ENCODE results near the gene CBFA2T2. TPM values are rescaled to one million over a fixed set of nuclear protein-coding genes. Genes with fewer than 3 reads are reported as not detected.

The CBFA2T2 gene
- 16.4 TPM for polyA plus RNA-seq (2012; ENCODE audit: insufficient read length, low read depth)

DNA sequence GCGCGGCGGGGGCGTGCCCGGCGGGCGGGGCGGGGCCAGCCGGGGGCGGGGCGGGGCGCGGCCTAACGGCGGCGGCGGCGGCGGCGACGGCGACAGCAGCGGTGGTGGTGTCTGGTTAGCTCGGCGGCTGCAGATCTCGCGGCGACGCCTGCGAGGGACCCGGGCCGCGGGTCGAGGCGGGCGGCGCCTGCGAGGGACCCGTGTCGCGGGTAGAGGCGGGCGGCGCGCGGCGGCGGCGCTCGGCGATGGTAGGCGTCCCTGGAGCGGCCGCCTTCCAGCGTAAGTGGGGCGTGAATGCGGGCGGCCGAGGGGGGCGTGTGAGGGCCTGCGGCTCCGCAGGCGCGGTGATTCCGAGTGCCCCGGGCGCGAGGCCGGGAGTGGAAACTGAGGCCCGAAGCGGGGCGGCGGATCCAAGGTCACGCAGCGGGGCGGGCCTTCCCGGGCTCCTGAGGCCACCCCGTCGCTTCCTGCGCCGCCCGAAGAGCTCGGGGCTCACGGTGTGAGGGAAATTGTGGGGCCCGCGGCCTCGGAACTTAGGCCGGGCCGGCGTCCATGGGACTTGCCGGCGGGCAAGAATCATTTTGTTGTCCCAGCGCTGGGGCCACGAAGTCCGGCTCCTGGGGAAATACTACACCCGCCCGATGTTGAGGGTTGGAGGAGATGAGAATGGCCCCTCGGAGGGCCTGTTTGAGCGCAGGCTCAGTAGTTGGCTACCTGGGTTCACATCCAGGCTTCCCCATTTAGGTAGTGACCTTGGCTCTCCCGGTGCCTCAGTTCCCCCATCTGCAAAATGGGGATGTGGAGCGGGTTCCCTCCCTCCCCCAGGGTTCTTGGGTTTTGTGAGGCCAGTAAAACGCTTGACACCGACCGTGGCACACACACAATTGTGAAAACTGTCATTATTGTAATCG lies at the start of gene CBFA2T2:
CBFA2T2 (plus strand) TSS at position 74 of the 911 bp plus-strand sequence; CDS start at position 246, 172 bp downstream.
- peak; percentile 67; the same call in 1 of the 2 replicates for TF ChIP-seq SIN3A (IDR thresholded peaks at IDR 0.05; ENCODE audit: borderline replicate concordance, insufficient read depth, low read length)
- TF ChIP-seq FOXP2 (optimal IDR thresholded peaks at IDR 0.05; ENCODE audit: borderline replicate concordance, extremely low read depth, extremely low read length, insufficient read depth) = no peak
- 0 out of 2 replicates have a peak, but pooled peaks have one; percentile 3 for TF ChIP-seq POLR2AphosphoS5 (IDR thresholded peaks at IDR 0.05; ENCODE audit: low read depth, low read length)

DNA sequence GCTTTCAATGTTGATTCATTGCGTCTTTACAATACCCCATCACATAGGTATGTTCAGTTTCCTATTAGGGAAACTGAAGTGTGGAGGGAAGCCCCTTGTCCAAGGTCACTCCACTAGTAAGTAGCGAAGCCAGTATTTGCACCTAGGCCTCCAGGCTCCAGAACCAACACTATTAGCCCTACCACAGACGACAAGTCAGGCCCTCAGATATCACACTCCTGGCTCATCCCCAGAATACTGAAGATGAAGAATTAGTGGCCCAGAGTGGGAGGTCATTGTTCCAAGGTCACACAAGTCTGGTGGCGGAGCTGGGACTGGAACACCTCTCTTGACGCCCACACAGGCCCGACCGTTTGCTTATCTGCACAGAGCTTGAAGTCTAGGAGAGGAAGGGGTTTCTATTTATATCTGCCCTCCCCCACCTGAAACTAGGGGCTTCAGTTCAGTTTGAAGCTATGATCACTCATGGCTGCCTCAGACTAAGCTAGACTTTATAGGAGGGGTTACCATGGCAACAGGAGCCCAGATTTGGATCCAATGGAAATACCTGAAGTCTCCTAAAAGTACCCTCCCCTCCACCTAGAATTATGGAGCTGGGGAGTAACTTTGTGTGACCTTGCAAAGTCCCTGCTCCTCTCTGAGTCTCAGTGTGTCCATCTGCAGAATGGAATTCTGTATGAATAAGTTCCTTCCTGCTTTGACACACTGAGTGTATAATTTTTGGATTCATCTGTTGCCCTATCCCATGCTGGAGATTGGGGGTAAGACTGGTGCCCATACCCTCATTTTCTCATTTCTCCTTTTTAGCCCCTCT lies 48.5 kb upstream of the CBFA2T2 start:
- TF ChIP-seq FOXP2 (optimal IDR thresholded peaks at IDR 0.05; ENCODE audit: borderline replicate concordance, extremely low read depth, extremely low read length, insufficient read depth) = no peak
- no peak for TF ChIP-seq TAF1 (IDR thresholded peaks at IDR 0.05; ENCODE audit: borderline replicate concordance, insufficient read depth, low read length)
- TF ChIP-seq POLR2AphosphoS5 (IDR thresholded peaks at IDR 0.05; ENCODE audit: low read depth, low read length) = no peak
- TF ChIP-seq, protein P1, sequence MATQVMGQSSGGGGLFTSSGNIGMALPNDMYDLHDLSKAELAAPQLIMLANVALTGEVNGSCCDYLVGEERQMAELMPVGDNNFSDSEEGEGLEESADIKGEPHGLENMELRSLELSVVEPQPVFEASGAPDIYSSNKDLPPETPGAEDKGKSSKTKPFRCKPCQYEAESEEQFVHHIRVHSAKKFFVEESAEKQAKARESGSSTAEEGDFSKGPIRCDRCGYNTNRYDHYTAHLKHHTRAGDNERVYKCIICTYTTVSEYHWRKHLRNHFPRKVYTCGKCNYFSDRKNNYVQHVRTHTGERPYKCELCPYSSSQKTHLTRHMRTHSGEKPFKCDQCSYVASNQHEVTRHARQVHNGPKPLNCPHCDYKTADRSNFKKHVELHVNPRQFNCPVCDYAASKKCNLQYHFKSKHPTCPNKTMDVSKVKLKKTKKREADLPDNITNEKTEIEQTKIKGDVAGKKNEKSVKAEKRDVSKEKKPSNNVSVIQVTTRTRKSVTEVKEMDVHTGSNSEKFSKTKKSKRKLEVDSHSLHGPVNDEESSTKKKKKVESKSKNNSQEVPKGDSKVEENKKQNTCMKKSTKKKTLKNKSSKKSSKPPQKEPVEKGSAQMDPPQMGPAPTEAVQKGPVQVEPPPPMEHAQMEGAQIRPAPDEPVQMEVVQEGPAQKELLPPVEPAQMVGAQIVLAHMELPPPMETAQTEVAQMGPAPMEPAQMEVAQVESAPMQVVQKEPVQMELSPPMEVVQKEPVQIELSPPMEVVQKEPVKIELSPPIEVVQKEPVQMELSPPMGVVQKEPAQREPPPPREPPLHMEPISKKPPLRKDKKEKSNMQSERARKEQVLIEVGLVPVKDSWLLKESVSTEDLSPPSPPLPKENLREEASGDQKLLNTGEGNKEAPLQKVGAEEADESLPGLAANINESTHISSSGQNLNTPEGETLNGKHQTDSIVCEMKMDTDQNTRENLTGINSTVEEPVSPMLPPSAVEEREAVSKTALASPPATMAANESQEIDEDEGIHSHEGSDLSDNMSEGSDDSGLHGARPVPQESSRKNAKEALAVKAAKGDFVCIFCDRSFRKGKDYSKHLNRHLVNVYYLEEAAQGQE (IDR thresholded peaks at IDR 0.05; ENCODE audit: insufficient read depth in 1 of 2, low read depth in 2 of 2, low read length in 2 of 2) = no peak
- TF ChIP-seq SIN3A (IDR thresholded peaks at IDR 0.05; ENCODE audit: borderline replicate concordance, insufficient read depth, low read length) = no peak

DNA sequence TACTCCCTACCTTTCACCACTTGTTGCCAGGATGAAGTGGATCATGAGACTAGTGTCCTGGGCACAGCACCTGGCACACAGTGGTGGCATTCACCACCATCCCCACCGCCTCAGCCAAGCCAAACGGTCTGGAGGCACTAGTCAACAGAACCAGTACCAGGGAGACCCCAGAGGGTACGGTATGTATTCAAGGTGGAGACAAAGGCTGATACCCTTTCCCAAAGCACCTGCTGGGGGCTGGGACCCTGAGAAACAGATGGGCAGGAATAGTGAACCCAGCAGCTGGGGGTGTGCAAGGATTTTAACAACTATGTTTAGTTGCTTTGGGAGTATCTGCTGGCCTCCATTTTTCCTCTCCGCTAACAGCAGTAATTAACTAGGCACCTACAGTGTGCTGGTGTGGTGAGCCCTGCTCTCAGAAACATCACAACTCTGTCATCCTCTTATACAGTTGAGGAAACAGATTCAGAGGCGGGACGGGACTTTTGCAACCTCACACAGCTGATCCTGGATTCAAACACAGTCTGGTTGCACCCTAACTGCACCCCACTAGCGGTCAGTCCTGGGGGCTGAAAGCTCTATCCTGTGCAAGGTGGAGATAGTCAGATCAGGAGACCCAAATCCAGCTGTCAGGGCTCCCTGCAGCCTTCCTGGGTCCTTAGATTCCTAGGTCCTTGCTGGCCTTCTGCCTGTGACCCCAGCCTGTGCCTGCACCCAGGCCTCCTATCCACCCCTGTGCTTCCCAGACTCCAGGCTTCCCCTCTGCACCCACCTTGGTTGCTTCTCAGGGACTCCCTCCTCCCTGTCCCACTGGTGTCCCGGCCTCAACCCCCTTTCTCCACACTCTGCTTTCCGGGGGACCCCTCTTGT lies 47.5 kb upstream of the CBFA2T2 start:
- TF ChIP-seq FOXP2 (optimal IDR thresholded peaks at IDR 0.05; ENCODE audit: borderline replicate concordance, extremely low read depth, extremely low read length, insufficient read depth) (no peak), SIN3A (IDR thresholded peaks at IDR 0.05; ENCODE audit: borderline replicate concordance, insufficient read depth, low read length) (no peak), POLR2AphosphoS5 (IDR thresholded peaks at IDR 0.05; ENCODE audit: low read depth, low read length) (no peak), TAF1 (IDR thresholded peaks at IDR 0.05; ENCODE audit: borderline replicate concordance, insufficient read depth, low read length) (no peak)
- TF ChIP-seq, protein P1 (IDR thresholded peaks at IDR 0.05; ENCODE audit: insufficient read depth in 1 of 2, low read depth in 2 of 2, low read length in 2 of 2) = no peak

DNA sequence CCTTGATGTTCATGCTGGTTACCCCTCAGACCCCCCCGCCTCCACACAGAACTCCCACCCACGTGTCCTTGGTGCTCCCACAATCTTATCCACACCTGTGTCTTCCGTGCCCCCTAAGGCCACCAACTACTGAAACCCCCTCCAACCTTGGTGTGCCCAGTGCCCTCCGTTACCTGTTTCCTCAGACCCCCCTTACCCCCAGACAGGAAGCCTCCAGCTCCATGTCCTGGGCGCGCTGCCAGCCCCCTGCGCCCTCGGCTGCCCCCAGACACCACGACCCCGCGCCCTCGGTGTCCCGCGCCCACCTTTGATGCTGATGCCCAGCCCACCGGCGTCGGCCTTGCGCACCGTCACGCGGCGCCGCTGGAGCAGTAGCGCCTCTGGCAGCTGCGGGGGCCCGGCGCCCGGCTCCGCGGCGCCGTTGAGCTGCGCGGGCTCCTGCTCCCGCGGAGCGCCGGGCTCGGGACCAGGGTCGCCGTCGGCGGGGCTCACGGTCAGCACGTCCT lies 46.8 kb upstream of the CBFA2T2 start:
- TF ChIP-seq POLR2AphosphoS5 (IDR thresholded peaks at IDR 0.05; ENCODE audit: low read depth, low read length) (no peak), FOXP2 (optimal IDR thresholded peaks at IDR 0.05; ENCODE audit: borderline replicate concordance, extremely low read depth, extremely low read length, insufficient read depth) (no peak), SIN3A (IDR thresholded peaks at IDR 0.05; ENCODE audit: borderline replicate concordance, insufficient read depth, low read length) (no peak)
- TF ChIP-seq, protein P1 (IDR thresholded peaks at IDR 0.05; ENCODE audit: insufficient read depth in 1 of 2, low read depth in 2 of 2, low read length in 2 of 2) = no peak

Measured in PFSK-1 (cell line).